Transverse colon (tissue), 4 donors: Measurements from ENCODE around the gene MAX. TPM values are rescaled to one million over a fixed set of nuclear protein-coding genes. Genes with fewer than 3 reads are reported as not detected.

Source experiments
- DNase-seq: peaks from one replicate; pipeline ENCODE4 v3.0.0-alpha.2; 2019
- H3K27ac ChIP-seq, 4 donors: fragments of 200-600 bp; sonication (generic); 2 replicates each; pipeline ENCODE4 v1.5.1; 2016 to 2018; ENCODE audit warnings: inconsistent platforms in 4 of 4
- H3K27me3 ChIP-seq: fragments of 200-600 bp; sonication (generic); 2 replicates; pipeline ENCODE4 v1.5.1; 2017; ENCODE audit warnings: inconsistent platforms
- H3K36me3 ChIP-seq, 4 donors: fragments of 200-600 bp; sonication (generic); 2 replicates each; pipeline ENCODE4 v1.5.1; 2017 to 2019; ENCODE audit warnings: inconsistent platforms in 4 of 4
- H3K4me1 ChIP-seq, 4 donors: fragments of 200-600 bp; sonication (generic); 2 replicates each; pipeline ENCODE4 v1.5.1; 2017 to 2020; ENCODE audit warnings: inconsistent platforms in 4 of 4
- H3K4me3 ChIP-seq, 4 donors: fragments of 200-600 bp; sonication (generic); 1 replicate in 1 of 4; 2 replicates in 3 of 4; pipeline versions ENCODE4 v1.5.1 to v1.6.1; 2017 to 2019; ENCODE audit warnings: inconsistent platforms in 4 of 4
- H3K9me3 ChIP-seq, 2 donors: fragments of 200-600 bp; sonication (generic); 2 replicates each; pipeline ENCODE4 v1.5.1; 2017 to 2019; ENCODE audit warnings: inconsistent platforms in 2 of 2
- EP300 ChIP-seq: sonication (generic); formaldehyde crosslinking; IDR thresholded peaks from one replicate; pipeline ENCODE4 v1.6.1; 2017; ENCODE audit warnings: antibody characterized with exemption, low read depth
- POLR2A ChIP-seq: fragments of 450-650 bp; IDR thresholded peaks from one replicate; pipeline ENCODE4 v1.6.1; 2016; ENCODE audit warnings: antibody characterized with exemption, mild to moderate bottlenecking, moderate library complexity
- POLR2AphosphoS5 ChIP-seq, 3 donors: sonication (generic); formaldehyde crosslinking; IDR thresholded peaks; one replicate each; pipeline ENCODE4 v1.6.1; 2016; ENCODE audit warnings: antibody characterized with exemption in 3 of 3
- WGBS, 2 donors: methylation state at CpG; one replicate each; pipeline ENCODE4 v1.1.5; 2018; ENCODE audit warnings: low coverage in 1 of 2; 5-methylcytosine and 5-hydroxymethylcytosine counted together
- in situ Hi-C, 4 donors: fragments of 200-750 bp; cut with MboI; loops; one replicate each; pipeline versions ENCODE4 v1.15.0 to v1.15.1; 2017; ENCODE audit warnings: low sequenced_read_pairs in 3 of 4, low pct_ligation_motif_present in 1 of 4, low pct_unique_long_range_greater_than_20kb in 1 of 4
- intact Hi-C: fragments of 100-400 bp; cut with DNase I; formaldehyde crosslinking; loops from one replicate; pipeline ENCODE4 v1.15.1; 2023; ENCODE audit warnings: low total_unique reads
- total RNA-seq, 4 donors: library from RNA; depleted of rRNA; stranded (reverse); fragments of >200 nt; gene quantifications; one replicate each; pipeline ENCODE4 v1.1.0, GENCODE V29; 2016
- TF ChIP-seq, protein P1 (sequence below), 5 experiments: fragments of 200-600 bp in 3 of 5; fragments of 450-650 bp in 2 of 5; sonication (generic) in 3 of 5; IDR thresholded peaks; 1 replicate in 2 of 5; 2 replicates in 3 of 5; pipeline ENCODE4 v1.5.1; 2016 to 2017; ENCODE audit warnings: antibody characterized with exemption in 5 of 5, inconsistent platforms in 3 of 5, mild to moderate bottlenecking in 2 of 5, moderate library complexity in 1 of 5

Gene MAX
- total RNA-seq, 4 donors from 2014 or later = 35.8 to 139 (median 87.0) TPM

DNA sequence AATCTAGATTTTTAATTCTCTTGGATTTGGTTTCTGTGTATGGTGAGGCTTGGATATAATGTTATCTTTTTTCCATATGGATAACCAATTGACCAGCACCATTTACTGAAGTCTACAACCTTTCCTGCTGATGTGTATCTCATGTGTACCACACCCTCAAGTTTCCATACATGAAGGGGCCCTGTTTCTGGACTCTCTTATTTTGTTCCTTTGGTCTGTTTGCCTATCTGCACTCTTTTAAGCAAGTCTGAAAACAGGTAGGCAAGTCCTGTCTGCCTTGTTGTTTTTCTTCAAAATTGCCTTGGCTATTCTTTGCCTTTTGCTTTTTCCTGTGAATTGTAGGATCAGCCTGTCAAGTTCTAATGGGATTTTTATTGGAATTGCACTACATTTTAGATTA lies 44.6 kb downstream of the MAX start:
- Histone ChIP-seq H3K9me3 (no peaks in the 10 kb centered on the region), H3K4me1 (no peaks in the 10 kb centered on the region), H3K27ac (no peak overlapping the region), H3K27me3 (no peaks in the 10 kb centered on the region), H3K36me3 (peaks cover 0 to 28% (median 0%) of the 10 kb centered on the region in 4 donors), H3K4me3 (no peak overlapping the region)
- in situ Hi-C loops (no loop called here), intact Hi-C loops (no loop called here)
- no peak for TF ChIP-seq EP300
- TF ChIP-seq, protein P1, sequence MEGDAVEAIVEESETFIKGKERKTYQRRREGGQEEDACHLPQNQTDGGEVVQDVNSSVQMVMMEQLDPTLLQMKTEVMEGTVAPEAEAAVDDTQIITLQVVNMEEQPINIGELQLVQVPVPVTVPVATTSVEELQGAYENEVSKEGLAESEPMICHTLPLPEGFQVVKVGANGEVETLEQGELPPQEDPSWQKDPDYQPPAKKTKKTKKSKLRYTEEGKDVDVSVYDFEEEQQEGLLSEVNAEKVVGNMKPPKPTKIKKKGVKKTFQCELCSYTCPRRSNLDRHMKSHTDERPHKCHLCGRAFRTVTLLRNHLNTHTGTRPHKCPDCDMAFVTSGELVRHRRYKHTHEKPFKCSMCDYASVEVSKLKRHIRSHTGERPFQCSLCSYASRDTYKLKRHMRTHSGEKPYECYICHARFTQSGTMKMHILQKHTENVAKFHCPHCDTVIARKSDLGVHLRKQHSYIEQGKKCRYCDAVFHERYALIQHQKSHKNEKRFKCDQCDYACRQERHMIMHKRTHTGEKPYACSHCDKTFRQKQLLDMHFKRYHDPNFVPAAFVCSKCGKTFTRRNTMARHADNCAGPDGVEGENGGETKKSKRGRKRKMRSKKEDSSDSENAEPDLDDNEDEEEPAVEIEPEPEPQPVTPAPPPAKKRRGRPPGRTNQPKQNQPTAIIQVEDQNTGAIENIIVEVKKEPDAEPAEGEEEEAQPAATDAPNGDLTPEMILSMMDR (IDR thresholded peaks at IDR 0.05) = no peak
- TF ChIP-seq POLR2AphosphoS5 (IDR thresholded peaks at IDR 0.05) = no peak
- no peak for TF ChIP-seq POLR2A
- DNase-seq = no peak

DNA sequence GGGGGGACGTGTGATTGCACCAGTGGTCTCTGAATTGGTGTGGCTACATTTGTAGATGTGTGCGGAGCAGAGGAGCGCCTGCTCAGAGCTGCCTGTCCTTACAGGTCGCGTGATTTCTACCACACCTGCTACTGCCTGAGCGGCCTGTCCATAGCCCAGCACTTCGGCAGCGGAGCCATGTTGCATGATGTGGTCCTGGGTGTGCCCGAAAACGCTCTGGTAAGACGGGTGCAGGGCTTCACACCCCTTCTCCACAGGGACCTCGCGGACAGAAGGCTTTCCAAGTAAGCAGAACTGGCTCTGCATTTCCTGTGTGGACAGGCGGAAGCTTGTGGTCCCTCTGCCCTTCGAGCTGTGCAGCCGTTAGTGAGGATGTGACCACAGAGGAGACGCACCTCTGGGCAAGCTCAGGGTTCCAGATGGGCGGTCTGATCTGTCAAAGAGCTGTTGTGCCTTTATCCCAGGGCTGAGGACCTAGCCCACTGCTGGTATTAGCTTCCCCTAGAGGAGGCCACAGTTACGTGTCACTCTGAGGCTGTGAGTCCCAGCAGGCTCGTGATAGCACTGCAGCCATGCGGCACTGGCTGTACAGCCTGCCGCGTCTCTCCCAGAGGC lies 47.7 kb downstream of the MAX start:
- H3K36me3 ChIP-seq = peaks cover 0 to 18% (median 0%) of the 10 kb centered on the region in 4 donors
- TF ChIP-seq EP300 = no peak
- TF ChIP-seq POLR2AphosphoS5 (IDR thresholded peaks at IDR 0.05) = no peak
- TF ChIP-seq, protein P1 (IDR thresholded peaks at IDR 0.05) = no peak
- TF ChIP-seq POLR2A = no peak
- no peak overlapping the region for H3K27ac ChIP-seq
- intact Hi-C loops (no loop called here), in situ Hi-C loops (no loop called here)
- no peak for DNase-seq
- no peaks in the 10 kb centered on the region for H3K4me1 ChIP-seq
- no peaks in the 10 kb centered on the region for H3K27me3 ChIP-seq
- no peak overlapping the region for H3K4me3 ChIP-seq
- WGBS, 2 donors = 91% methylated on average over 23 of the region's 23 CpGs; no CpG with 5 or more reads in 1 of the 2 donors
- no peaks in the 10 kb centered on the region for H3K9me3 ChIP-seq

DNA sequence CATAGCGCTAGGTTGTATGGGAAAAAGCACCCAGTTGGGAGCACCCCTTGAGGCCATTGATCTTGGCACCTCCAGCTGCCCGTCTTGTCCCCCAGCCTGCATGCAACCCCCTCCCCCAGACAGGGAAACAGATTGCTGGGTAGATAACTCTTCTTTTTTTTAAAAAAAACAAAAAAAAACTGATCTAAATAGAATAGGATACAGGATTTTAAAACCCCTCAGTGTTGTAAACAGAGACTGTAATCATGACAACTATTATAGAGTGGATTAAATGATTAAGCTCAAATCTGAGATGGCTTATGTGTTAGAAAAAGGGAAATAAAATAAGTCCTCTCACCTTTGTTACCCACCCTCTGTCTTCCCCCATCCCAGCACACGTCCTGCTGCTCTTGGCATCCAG lies 48.9 kb downstream of the MAX start:
- intact Hi-C loops = no loop called here
- 90 to 94% methylated on average over 2 to 3 of the region's 3 CpGs for WGBS, 2 donors
- H3K27ac ChIP-seq = no peak overlapping the region
- no peak overlapping the region for H3K4me3 ChIP-seq
- peaks cover 0 to 1% (median under 1%) of the 10 kb centered on the region in 4 donors for H3K4me1 ChIP-seq
- peaks cover 0 to 8% (median 0%) of the 10 kb centered on the region in 4 donors for H3K36me3 ChIP-seq
- TF ChIP-seq EP300 (no peak), POLR2A (no peak), POLR2AphosphoS5 (IDR thresholded peaks at IDR 0.05) (no peak)
- TF ChIP-seq, protein P1 (IDR thresholded peaks at IDR 0.05) = no peak
- H3K27me3 ChIP-seq = no peaks in the 10 kb centered on the region
- DNase-seq = no peak
- in situ Hi-C loops = no loop called here
- no peaks in the 10 kb centered on the region for H3K9me3 ChIP-seq

DNA sequence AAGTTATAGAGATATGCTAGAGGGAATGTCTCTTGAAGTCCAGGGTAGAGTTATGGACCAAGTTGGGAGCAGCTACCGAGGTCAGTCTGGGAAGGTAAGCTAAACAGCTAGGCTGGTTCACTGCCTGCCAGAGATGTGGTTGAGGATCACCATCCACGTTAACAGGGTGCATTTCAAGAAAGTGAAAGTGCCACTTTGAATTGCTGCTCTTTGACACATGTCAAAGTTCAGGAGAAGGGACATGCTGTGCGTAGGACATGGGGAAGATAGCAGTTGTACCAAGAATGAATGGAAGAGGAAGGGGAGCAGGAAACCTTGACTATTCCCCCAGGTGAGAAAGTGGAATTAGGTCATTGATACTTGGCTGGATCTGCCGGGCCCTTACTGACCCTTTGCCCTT lies 49.5 kb downstream of the MAX start:
- Histone ChIP-seq H3K4me1 (peaks cover 0 to 8% (median 5%) of the 10 kb centered on the region in 4 donors), H3K9me3 (no peaks in the 10 kb centered on the region), H3K27me3 (no peaks in the 10 kb centered on the region), H3K27ac (no peak overlapping the region), H3K4me3 (no peak overlapping the region), H3K36me3 (peaks cover 0 to 8% (median 0%) of the 10 kb centered on the region in 4 donors)
- intact Hi-C loops = no loop called here
- TF ChIP-seq POLR2A = no peak
- TF ChIP-seq, protein P1 (IDR thresholded peaks at IDR 0.05) = no peak
- no peak for TF ChIP-seq EP300
- TF ChIP-seq POLR2AphosphoS5 (IDR thresholded peaks at IDR 0.05) = no peak
- DNase-seq = no peak
- in situ Hi-C loops = no loop called here
- 79 to 88% methylated on average over 2 to 4 of the region's 4 CpGs for WGBS, 2 donors
